Neural progenitor cell (in vitro differentiated cells): ENCODE results near the gene BATF. TPM values are rescaled to one million over a fixed set of nuclear protein-coding genes. Genes with fewer than 3 reads are reported as not detected.

Experiments
- DNase-seq: peaks from one replicate; pipeline ENCODE4 v3.0.0-alpha.2; 2016; ENCODE audit warnings: low spot score
- H2AFZ ChIP-seq: fragments of 200-600 bp; sonication (generic); replicated peaks from 2 replicates; pipeline ENCODE4 v1.6.1; 2016; ENCODE audit warnings: antibody characterized with exemption
- H3F3A ChIP-seq: fragments of 200-600 bp; sonication (generic); 2 replicates; pipeline ENCODE4 v1.6.1; 2016; ENCODE audit warnings: antibody characterized with exemption, low read depth
- H3K27ac ChIP-seq: fragments of 200-600 bp; sonication (generic); 2 replicates; pipeline ENCODE4 v1.5.1; 2016; ENCODE audit warnings: mild to moderate bottlenecking
- H3K27me3 ChIP-seq: fragments of 200-600 bp; sonication (generic); 2 replicates; pipeline ENCODE4 v1.6.1; 2016; ENCODE audit warnings: mild to moderate bottlenecking, moderate library complexity
- H3K36me3 ChIP-seq: fragments of 200-600 bp; sonication (generic); 2 replicates; pipeline ENCODE4 v1.5.1; 2016
- H3K4me1 ChIP-seq: fragments of 200-600 bp; sonication (generic); 2 replicates; pipeline ENCODE4 v1.6.1; 2016; ENCODE audit warnings: mixed run types
- H3K4me2 ChIP-seq: fragments of 200-600 bp; sonication (generic); 2 replicates; pipeline ENCODE4 v1.6.1; 2016
- H3K4me3 ChIP-seq: fragments of 200-600 bp; sonication (generic); 2 replicates; pipeline ENCODE4 v1.5.1; 2016
- H3K79me2 ChIP-seq: fragments of 200-600 bp; sonication (generic); 2 replicates; pipeline ENCODE4 v1.6.1; 2016; ENCODE audit warnings: low read depth
- H3K9ac ChIP-seq: fragments of 200-600 bp; sonication (generic); 2 replicates; pipeline ENCODE4 v1.6.1; 2016
- H3K9me3 ChIP-seq: fragments of 200-600 bp; sonication (generic); 2 replicates; pipeline ENCODE4 v1.5.1; 2016; ENCODE audit warnings: low read depth
- H4K20me1 ChIP-seq: fragments of 200-600 bp; sonication (generic); 2 replicates; pipeline ENCODE4 v1.6.1; 2016; ENCODE audit warnings: low read depth
- H3K27ac Mint-ChIP-seq: 3 replicates; pipeline ENCODE4 v1.8.0; 2021; ENCODE audit warnings: mixed read lengths
- H3K27me3 Mint-ChIP-seq: 2 replicates; pipeline ENCODE4 v1.8.0; 2022; ENCODE audit warnings: low read depth, mild to moderate bottlenecking, inconsistent platforms, moderate library complexity, mixed read lengths; ENCODE audit not compliant: insufficient read depth
- H3K36me3 Mint-ChIP-seq: 3 replicates; pipeline ENCODE4 v1.8.0; 2021; ENCODE audit warnings: mixed read lengths
- H3K4me1 Mint-ChIP-seq: 3 replicates; pipeline ENCODE4 v1.8.0; 2021; ENCODE audit warnings: mixed read lengths
- H3K4me3 Mint-ChIP-seq: 3 replicates; pipeline ENCODE4 v1.8.0; 2021; ENCODE audit warnings: mild to moderate bottlenecking, moderate library complexity, mixed read lengths
- H3K9me3 Mint-ChIP-seq: 3 replicates; pipeline ENCODE4 v1.8.0; 2020; ENCODE audit warnings: mixed read lengths
- EZH2 ChIP-seq: fragments of 200-600 bp; sonication (generic); IDR thresholded peaks from 2 replicates; pipeline ENCODE4 v1.6.1; 2017; ENCODE audit warnings: antibody characterized with exemption, mild to moderate bottlenecking, moderate library complexity
- EZH2phosphoT487 ChIP-seq: fragments of 200-600 bp; sonication (generic); IDR thresholded peaks from 2 replicates; pipeline ENCODE4 v1.6.1; 2017; ENCODE audit warnings: antibody characterized with exemption
- total RNA-seq: library from RNA; depleted of rRNA; stranded (reverse); fragments of >200 nt; gene quantifications from 2 replicates; pipeline ENCODE4 v1.2.3, GENCODE V29; 2015; ENCODE audit warnings: low replicate concordance
- TF ChIP-seq, protein P1 (sequence below): fragments of 200-600 bp; sonication (generic); IDR thresholded peaks from 2 replicates; pipeline ENCODE4 v1.5.1; 2017; ENCODE audit warnings: antibody characterized with exemption, mild to moderate bottlenecking

BATF gene
- total RNA-seq, 1 donor from 2014 or later: not detected

- no peaks in the 10 kb centered on the region for H3K4me1 Mint-ChIP-seq
- no peak for DNase-seq
- no peaks in the 10 kb centered on the region for H3K9me3 ChIP-seq
- no peaks in the 10 kb centered on the region for H4K20me1 ChIP-seq
- no peaks in the 10 kb centered on the region for H3K27me3 ChIP-seq
- TF ChIP-seq EZH2 (no peak), EZH2phosphoT487 (no peak)
- TF ChIP-seq, protein P1, sequence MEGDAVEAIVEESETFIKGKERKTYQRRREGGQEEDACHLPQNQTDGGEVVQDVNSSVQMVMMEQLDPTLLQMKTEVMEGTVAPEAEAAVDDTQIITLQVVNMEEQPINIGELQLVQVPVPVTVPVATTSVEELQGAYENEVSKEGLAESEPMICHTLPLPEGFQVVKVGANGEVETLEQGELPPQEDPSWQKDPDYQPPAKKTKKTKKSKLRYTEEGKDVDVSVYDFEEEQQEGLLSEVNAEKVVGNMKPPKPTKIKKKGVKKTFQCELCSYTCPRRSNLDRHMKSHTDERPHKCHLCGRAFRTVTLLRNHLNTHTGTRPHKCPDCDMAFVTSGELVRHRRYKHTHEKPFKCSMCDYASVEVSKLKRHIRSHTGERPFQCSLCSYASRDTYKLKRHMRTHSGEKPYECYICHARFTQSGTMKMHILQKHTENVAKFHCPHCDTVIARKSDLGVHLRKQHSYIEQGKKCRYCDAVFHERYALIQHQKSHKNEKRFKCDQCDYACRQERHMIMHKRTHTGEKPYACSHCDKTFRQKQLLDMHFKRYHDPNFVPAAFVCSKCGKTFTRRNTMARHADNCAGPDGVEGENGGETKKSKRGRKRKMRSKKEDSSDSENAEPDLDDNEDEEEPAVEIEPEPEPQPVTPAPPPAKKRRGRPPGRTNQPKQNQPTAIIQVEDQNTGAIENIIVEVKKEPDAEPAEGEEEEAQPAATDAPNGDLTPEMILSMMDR: no peak
- H3K27me3 Mint-ChIP-seq: no peaks in the 10 kb centered on the region
- no peak overlapping the region for H3K27ac Mint-ChIP-seq
- H3K4me3 Mint-ChIP-seq: no peak overlapping the region
- no peaks in the 10 kb centered on the region for H3K36me3 ChIP-seq
- H3K36me3 Mint-ChIP-seq: no peaks in the 10 kb centered on the region
- H3K4me3 ChIP-seq: no peak overlapping the region
- H3K79me2 ChIP-seq: no peaks in the 10 kb centered on the region
- H3K9me3 Mint-ChIP-seq: no peaks in the 10 kb centered on the region
- H3K4me2 ChIP-seq: no peak overlapping the region
- H3K9ac ChIP-seq: no peak overlapping the region
- no peak overlapping the region for H2AFZ ChIP-seq
- no peak overlapping the region for H3K27ac ChIP-seq
- no peaks in the 10 kb centered on the region for H3F3A ChIP-seq
- H3K4me1 ChIP-seq: no peaks in the 10 kb centered on the region
Measured at GRCh38 chr14:75539561-75540478, 17.6 kb downstream of the BATF start.

GRCh38 chr14:75540479-75540851, 18.2 kb downstream of the BATF start:
- H3K9ac ChIP-seq: no peak overlapping the region
- no peak overlapping the region for H3K4me2 ChIP-seq
- H3F3A ChIP-seq: no peaks in the 10 kb centered on the region
- TF ChIP-seq EZH2phosphoT487: no peak
- TF ChIP-seq, protein P1: no peak
- TF ChIP-seq EZH2: no peak
- no peak overlapping the region for H2AFZ ChIP-seq
- no peaks in the 10 kb centered on the region for H3K27me3 ChIP-seq
- no peaks in the 10 kb centered on the region for H3K9me3 Mint-ChIP-seq
- no peaks in the 10 kb centered on the region for H3K9me3 ChIP-seq
- no peaks in the 10 kb centered on the region for H3K4me1 Mint-ChIP-seq
- no peaks in the 10 kb centered on the region for H3K27me3 Mint-ChIP-seq
- no peak overlapping the region for H3K27ac ChIP-seq
- H3K36me3 ChIP-seq: no peaks in the 10 kb centered on the region
- H3K4me3 ChIP-seq: no peak overlapping the region
- H3K36me3 Mint-ChIP-seq: no peaks in the 10 kb centered on the region
- H3K4me3 Mint-ChIP-seq: no peak overlapping the region
- no peaks in the 10 kb centered on the region for H3K4me1 ChIP-seq
- no peaks in the 10 kb centered on the region for H3K79me2 ChIP-seq
- DNase-seq: no peak
- no peak overlapping the region for H3K27ac Mint-ChIP-seq
- H4K20me1 ChIP-seq: no peaks in the 10 kb centered on the region

GRCh38 chr14:75542588-75543091, 20.4 kb downstream of the BATF start:
- no peak for DNase-seq
- no peaks in the 10 kb centered on the region for H3K36me3 Mint-ChIP-seq
- Histone ChIP-seq H3K27ac (no peak overlapping the region), H3F3A (no peaks in the 10 kb centered on the region), H3K79me2 (no peaks in the 10 kb centered on the region), H3K9ac (no peak overlapping the region), H4K20me1 (no peaks in the 10 kb centered on the region), H3K27me3 (no peaks in the 10 kb centered on the region), H3K36me3 (no peaks in the 10 kb centered on the region), H3K4me3 (no peak overlapping the region), H3K9me3 (no peaks in the 10 kb centered on the region), H3K4me2 (no peak overlapping the region), H2AFZ (peak overlapping the region; percentile 58), H3K4me1 (no peaks in the 10 kb centered on the region)
- H3K27me3 Mint-ChIP-seq: no peaks in the 10 kb centered on the region
- no peaks in the 10 kb centered on the region for H3K9me3 Mint-ChIP-seq
- no peaks in the 10 kb centered on the region for H3K4me1 Mint-ChIP-seq
- no peak for TF ChIP-seq EZH2
- no peak for TF ChIP-seq EZH2phosphoT487
- TF ChIP-seq, protein P1: no peak
- no peak overlapping the region for H3K4me3 Mint-ChIP-seq
- no peak overlapping the region for H3K27ac Mint-ChIP-seq
